ENCODE data around the gene IMP4. TPM values are rescaled to one million over a fixed set of nuclear protein-coding genes. Genes with fewer than 3 reads are reported as not detected.
A peak's percentile ranks its signal among the peaks of the same experiment; 100 is the strongest.

IMP4 gene
- polyA plus RNA-seq, 4 donors, result 52.7 to 77.7 (median 62.2) TPM

- FAIRE-seq (no peak), DNase-seq (no peak)
- Histone ChIP-seq H3K4me1 (ENCODE audit: control insufficient read depth in 3 of 3, insufficient read depth in 2 of 3, low read depth in 1 of 3, low read length in 2 of 3) (peaks cover 0 to 3% (median 0%) of the 10 kb centered on the region in 3 donors), H3K27ac (ENCODE audit: low read depth in 1 of 3, low read length in 2 of 3) (no peak overlapping the region), H3K4me3 (ENCODE audit: low read depth in 1 of 3, low read length in 3 of 3) (no peak overlapping the region), H3K9me3 (ENCODE audit: control insufficient read depth in 2 of 2, insufficient read depth in 1 of 2, low read depth in 1 of 2, low read length in 1 of 2) (no peaks in the 10 kb centered on the region), H3K36me3 (ENCODE audit: control insufficient read depth in 3 of 3, insufficient read depth in 2 of 3, low read depth in 1 of 3, low read length in 3 of 3) (peaks cover 11 to 32% (median 13%) of the 10 kb centered on the region in 3 donors), H3K27me3 (ENCODE audit: control insufficient read depth in 3 of 3, insufficient read depth in 3 of 3, low read length in 3 of 3) (no peaks in the 10 kb centered on the region)
- WGBS, 3 donors, result 89 to 92% (median 90%) methylated on average over 4 of the region's 4 CpGs
Measured at GRCh38 chr2:130346741-130347066, 4.0 kb downstream of the IMP4 start.

- 87 to 95% (median 91%) methylated on average over 7 of the region's 7 CpGs for WGBS, 3 donors
- H3K27ac ChIP-seq (ENCODE audit: low read depth in 1 of 3, low read length in 2 of 3), result no peak overlapping the region
- DNase-seq, result no peak
- peaks cover 11 to 32% (median 13%) of the 10 kb centered on the region in 3 donors for H3K36me3 ChIP-seq (ENCODE audit: control insufficient read depth in 3 of 3, insufficient read depth in 2 of 3, low read depth in 1 of 3, low read length in 3 of 3)
- FAIRE-seq, result no peak
- H3K4me3 ChIP-seq (ENCODE audit: low read depth in 1 of 3, low read length in 3 of 3), result no peak overlapping the region
- no peaks in the 10 kb centered on the region for H3K27me3 ChIP-seq (ENCODE audit: control insufficient read depth in 3 of 3, insufficient read depth in 3 of 3, low read length in 3 of 3)
- H3K4me1 ChIP-seq (ENCODE audit: control insufficient read depth in 3 of 3, insufficient read depth in 2 of 3, low read depth in 1 of 3, low read length in 2 of 3), result peaks cover 0 to 3% (median 0%) of the 10 kb centered on the region in 3 donors
- H3K9me3 ChIP-seq (ENCODE audit: control insufficient read depth in 2 of 2, insufficient read depth in 1 of 2, low read depth in 1 of 2, low read length in 1 of 2), result no peaks in the 10 kb centered on the region
Measured at GRCh38 chr2:130347220-130347925, 4.7 kb downstream of the IMP4 start.

GRCh38 chr2:130349174-130349573 lies 6.5 kb downstream of the IMP4 start:
- no peak for FAIRE-seq
- WGBS, 3 donors, result 88 to 94% (median 92%) methylated on average over 3 of the region's 3 CpGs

GRCh38 chr2:130351711-130352110 lies 9.0 kb downstream of the IMP4 start:
- no peak overlapping the region for H3K4me3 ChIP-seq (ENCODE audit: low read depth in 1 of 3, low read length in 3 of 3)
- 58 to 67% (median 58%) methylated on average over 7 of the region's 7 CpGs for WGBS, 3 donors
- no peaks in the 10 kb centered on the region for H3K27me3 ChIP-seq (ENCODE audit: control insufficient read depth in 3 of 3, insufficient read depth in 3 of 3, low read length in 3 of 3)
- no peak for FAIRE-seq
- DNase-seq, result no peak
- H3K9me3 ChIP-seq (ENCODE audit: control insufficient read depth in 2 of 2, insufficient read depth in 1 of 2, low read depth in 1 of 2, low read length in 1 of 2), result no peaks in the 10 kb centered on the region
- H3K27ac ChIP-seq (ENCODE audit: low read depth in 1 of 3, low read length in 2 of 3), result no peak overlapping the region
- peaks cover 3 to 8% (median 8%) of the 10 kb centered on the region in 3 donors for H3K36me3 ChIP-seq (ENCODE audit: control insufficient read depth in 3 of 3, insufficient read depth in 2 of 3, low read depth in 1 of 3, low read length in 3 of 3)
- no peaks in the 10 kb centered on the region for H3K4me1 ChIP-seq (ENCODE audit: control insufficient read depth in 3 of 3, insufficient read depth in 2 of 3, low read depth in 1 of 3, low read length in 2 of 3)

More at GRCh38 chr2:130349174-130349573, 6.5 kb downstream of the IMP4 start:
- Histone ChIP-seq H3K4me3 (ENCODE audit: low read depth in 1 of 3, low read length in 3 of 3) (no peak overlapping the region), H3K27me3 (ENCODE audit: control insufficient read depth in 3 of 3, insufficient read depth in 3 of 3, low read length in 3 of 3) (no peaks in the 10 kb centered on the region), H3K27ac (ENCODE audit: low read depth in 1 of 3, low read length in 2 of 3) (no peak overlapping the region), H3K4me1 (ENCODE audit: control insufficient read depth in 3 of 3, insufficient read depth in 2 of 3, low read depth in 1 of 3, low read length in 2 of 3) (no peaks in the 10 kb centered on the region), H3K9me3 (ENCODE audit: control insufficient read depth in 2 of 2, insufficient read depth in 1 of 2, low read depth in 1 of 2, low read length in 1 of 2) (no peaks in the 10 kb centered on the region), H3K36me3 (ENCODE audit: control insufficient read depth in 3 of 3, insufficient read depth in 2 of 3, low read depth in 1 of 3, low read length in 3 of 3) (peaks cover 11 to 32% (median 13%) of the 10 kb centered on the region in 3 donors)
- DNase-seq, result no peak

GRCh38 chr2:130352237-130352636 lies 9.5 kb downstream of the IMP4 start:
- FAIRE-seq (no peak), DNase-seq (no peak)
- H3K27ac ChIP-seq (ENCODE audit: low read depth in 1 of 3, low read length in 2 of 3), result no peak overlapping the region
- H3K4me3 ChIP-seq (ENCODE audit: low read depth in 1 of 3, low read length in 3 of 3), result no peak overlapping the region
- peaks cover 2 to 8% (median 7%) of the 10 kb centered on the region in 3 donors for H3K36me3 ChIP-seq (ENCODE audit: control insufficient read depth in 3 of 3, insufficient read depth in 2 of 3, low read depth in 1 of 3, low read length in 3 of 3)
- H3K9me3 ChIP-seq (ENCODE audit: control insufficient read depth in 2 of 2, insufficient read depth in 1 of 2, low read depth in 1 of 2, low read length in 1 of 2), result no peaks in the 10 kb centered on the region
- no peaks in the 10 kb centered on the region for H3K4me1 ChIP-seq (ENCODE audit: control insufficient read depth in 3 of 3, insufficient read depth in 2 of 3, low read depth in 1 of 3, low read length in 2 of 3)
- H3K27me3 ChIP-seq (ENCODE audit: control insufficient read depth in 3 of 3, insufficient read depth in 3 of 3, low read length in 3 of 3), result no peaks in the 10 kb centered on the region
- WGBS, 3 donors, result 67 to 80% (median 78%) methylated on average over 7 of the region's 7 CpGs

- no peak for DNase-seq
- Histone ChIP-seq H3K4me3 (ENCODE audit: low read depth in 1 of 3, low read length in 3 of 3) (no peak overlapping the region), H3K27me3 (ENCODE audit: control insufficient read depth in 3 of 3, insufficient read depth in 3 of 3, low read length in 3 of 3) (no peaks in the 10 kb centered on the region), H3K9me3 (ENCODE audit: control insufficient read depth in 2 of 2, insufficient read depth in 1 of 2, low read depth in 1 of 2, low read length in 1 of 2) (no peaks in the 10 kb centered on the region), H3K27ac (ENCODE audit: low read depth in 1 of 3, low read length in 2 of 3) (no peak overlapping the region), H3K4me1 (ENCODE audit: control insufficient read depth in 3 of 3, insufficient read depth in 2 of 3, low read depth in 1 of 3, low read length in 2 of 3) (no peaks in the 10 kb centered on the region), H3K36me3 (ENCODE audit: control insufficient read depth in 3 of 3, insufficient read depth in 2 of 3, low read depth in 1 of 3, low read length in 3 of 3) (peaks cover 0 to 1% (median 0%) of the 10 kb centered on the region in 3 donors)
- 86 to 90% (median 87%) methylated on average over 7 of the region's 7 CpGs for WGBS, 3 donors
- no peak for FAIRE-seq
Measured at GRCh38 chr2:130353291-130354138, 10.8 kb downstream of the IMP4 start.

GRCh38 chr2:130354139-130354428 lies 11.4 kb downstream of the IMP4 start:
- no peaks in the 10 kb centered on the region for H3K4me1 ChIP-seq (ENCODE audit: control insufficient read depth in 3 of 3, insufficient read depth in 2 of 3, low read depth in 1 of 3, low read length in 2 of 3)
- 71 to 82% (median 80%) methylated on average over 1 of the region's 1 CpG for WGBS, 3 donors
- H3K27ac ChIP-seq (ENCODE audit: low read depth in 1 of 3, low read length in 2 of 3), result no peak overlapping the region
- no peaks in the 10 kb centered on the region for H3K27me3 ChIP-seq (ENCODE audit: control insufficient read depth in 3 of 3, insufficient read depth in 3 of 3, low read length in 3 of 3)
- H3K9me3 ChIP-seq (ENCODE audit: control insufficient read depth in 2 of 2, insufficient read depth in 1 of 2, low read depth in 1 of 2, low read length in 1 of 2), result no peaks in the 10 kb centered on the region
- H3K36me3 ChIP-seq (ENCODE audit: control insufficient read depth in 3 of 3, insufficient read depth in 2 of 3, low read depth in 1 of 3, low read length in 3 of 3), result peaks cover 0 to 7% (median 0%) of the 10 kb centered on the region in 3 donors
- H3K4me3 ChIP-seq (ENCODE audit: low read depth in 1 of 3, low read length in 3 of 3), result peak overlapping the region in 1 of 3 donors; percentile 66
- FAIRE-seq, result no peak
- no peak for DNase-seq

GRCh38 chr2:130355172-130355577 lies 12.5 kb downstream of the IMP4 start:
- peak overlapping the region in 2 of 3 donors; percentile 86 to 91 for H3K27ac ChIP-seq (ENCODE audit: low read depth in 1 of 3, low read length in 2 of 3)
- H3K4me1 ChIP-seq (ENCODE audit: control insufficient read depth in 3 of 3, insufficient read depth in 2 of 3, low read depth in 1 of 3, low read length in 2 of 3), result no peaks in the 10 kb centered on the region
- FAIRE-seq, result no peak
- WGBS, 3 donors, result 11 to 14% (median 12%) methylated on average over 15 to 21 of the region's 21 CpGs
- H3K9me3 ChIP-seq (ENCODE audit: control insufficient read depth in 2 of 2, insufficient read depth in 1 of 2, low read depth in 1 of 2, low read length in 1 of 2), result no peaks in the 10 kb centered on the region
- no peaks in the 10 kb centered on the region for H3K27me3 ChIP-seq (ENCODE audit: control insufficient read depth in 3 of 3, insufficient read depth in 3 of 3, low read length in 3 of 3)
- peaks cover 0 to 10% (median 0%) of the 10 kb centered on the region in 3 donors for H3K36me3 ChIP-seq (ENCODE audit: control insufficient read depth in 3 of 3, insufficient read depth in 2 of 3, low read depth in 1 of 3, low read length in 3 of 3)
- DNase-seq, result peak in 1 of 2 donors; percentile 55
- H3K4me3 ChIP-seq (ENCODE audit: low read depth in 1 of 3, low read length in 3 of 3), result peak overlapping the region; percentile 60 to 66 (median 65)
